ENCODE results near the gene AKR1B1.

DNA sequence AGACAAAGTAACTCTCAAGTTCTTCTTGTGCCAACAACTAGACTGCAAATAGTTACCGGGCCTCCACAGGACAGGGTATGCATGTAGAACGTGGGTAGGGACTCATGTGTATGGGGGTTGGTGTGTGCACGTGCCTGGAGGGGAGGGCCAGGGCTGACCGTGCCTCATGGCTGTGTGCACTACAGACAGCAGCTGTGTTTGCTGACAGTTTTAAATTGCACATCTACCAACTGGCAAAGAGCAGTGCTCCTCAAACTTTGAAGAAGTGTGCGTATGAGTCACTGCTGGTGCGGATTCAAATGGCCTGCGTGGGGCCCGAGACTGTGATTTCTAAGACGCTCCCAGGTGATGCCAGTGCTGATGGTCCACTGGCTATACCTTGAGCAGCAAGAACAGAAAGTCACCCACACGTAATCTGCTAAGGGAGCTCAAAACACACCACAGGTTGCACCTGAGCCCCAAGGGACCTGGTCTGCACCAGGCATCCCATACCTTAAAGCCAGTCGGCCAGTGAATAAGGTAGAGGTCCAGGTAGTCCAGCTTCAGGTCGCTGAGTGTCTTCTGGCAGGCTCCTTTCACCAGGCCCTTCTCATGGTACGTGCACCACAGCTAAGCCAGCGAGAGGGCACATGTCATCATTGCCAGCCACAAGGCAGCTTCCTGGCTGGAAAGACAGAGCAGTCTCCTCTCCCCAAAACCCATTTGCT is 8.5 kb downstream of the AKR1B1 start:
- TF ChIP-seq ZBTB7B (CRISPR knock-in tag; IDR thresholded peaks at IDR 0.05) (no peak), PCBP1 (IDR thresholded peaks at IDR 0.05; ENCODE audit: borderline replicate concordance, low read depth, low read length) (no peak), ZNF549 (CRISPR knock-in tag; IDR thresholded peaks at IDR 0.05) (no peak), UBTF (CRISPR knock-in tag; IDR thresholded peaks at IDR 0.05) (no peak), EZH2 (conservative IDR thresholded peaks at IDR 0.05; ENCODE audit: low read depth, low read length) (no peak), ZBTB10 (CRISPR knock-in tag; IDR thresholded peaks at IDR 0.05; ENCODE audit: borderline replicate concordance) (no peak)

All from HepG2 (cell line).